GM12874 (cell line): Measurements from ENCODE around the gene LLPH.

Source experiments
- TF ChIP-seq, protein P1 (sequence below): IDR thresholded peaks from 2 replicates; pipeline ENCODE4 v1.5.1; 2011; ENCODE audit warnings: low read depth, mild to moderate bottlenecking, control low read depth, low read length, moderate library complexity; ENCODE audit not compliant: insufficient read depth

LLPH gene

GRCh38 chr12:66165141-66165540 lies 34.6 kb upstream of the LLPH start:
- TF ChIP-seq, protein P1, sequence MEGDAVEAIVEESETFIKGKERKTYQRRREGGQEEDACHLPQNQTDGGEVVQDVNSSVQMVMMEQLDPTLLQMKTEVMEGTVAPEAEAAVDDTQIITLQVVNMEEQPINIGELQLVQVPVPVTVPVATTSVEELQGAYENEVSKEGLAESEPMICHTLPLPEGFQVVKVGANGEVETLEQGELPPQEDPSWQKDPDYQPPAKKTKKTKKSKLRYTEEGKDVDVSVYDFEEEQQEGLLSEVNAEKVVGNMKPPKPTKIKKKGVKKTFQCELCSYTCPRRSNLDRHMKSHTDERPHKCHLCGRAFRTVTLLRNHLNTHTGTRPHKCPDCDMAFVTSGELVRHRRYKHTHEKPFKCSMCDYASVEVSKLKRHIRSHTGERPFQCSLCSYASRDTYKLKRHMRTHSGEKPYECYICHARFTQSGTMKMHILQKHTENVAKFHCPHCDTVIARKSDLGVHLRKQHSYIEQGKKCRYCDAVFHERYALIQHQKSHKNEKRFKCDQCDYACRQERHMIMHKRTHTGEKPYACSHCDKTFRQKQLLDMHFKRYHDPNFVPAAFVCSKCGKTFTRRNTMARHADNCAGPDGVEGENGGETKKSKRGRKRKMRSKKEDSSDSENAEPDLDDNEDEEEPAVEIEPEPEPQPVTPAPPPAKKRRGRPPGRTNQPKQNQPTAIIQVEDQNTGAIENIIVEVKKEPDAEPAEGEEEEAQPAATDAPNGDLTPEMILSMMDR: no peak

- TF ChIP-seq, protein P1: no peak
These were observed 33.8 kb upstream of the LLPH start for GRCh38 chr12:66164349-66164821.

DNA sequence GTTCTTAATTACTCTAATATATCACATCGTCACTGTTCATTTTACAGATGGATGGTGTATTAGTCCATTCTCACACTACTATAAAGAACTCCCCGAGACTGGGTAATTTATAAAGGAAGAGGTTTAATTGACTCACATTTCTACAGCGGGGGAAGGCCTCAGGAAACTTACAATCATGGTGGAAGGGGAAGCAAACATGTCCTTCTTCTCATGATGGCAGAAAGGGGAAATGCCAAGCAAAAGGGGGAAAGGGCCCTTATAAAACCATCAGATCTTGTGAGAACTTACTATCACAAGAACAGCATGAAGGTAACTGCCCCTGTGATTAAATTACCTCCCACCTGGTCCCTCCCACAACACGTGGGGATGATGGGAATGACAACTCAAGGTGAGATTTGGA lies 32.7 kb upstream of the LLPH start:
- TF ChIP-seq, protein P1: no peak

- TF ChIP-seq, protein P1: no peak
These were observed 32.2 kb upstream of the LLPH start for GRCh38 chr12:66162701-66163100.

DNA sequence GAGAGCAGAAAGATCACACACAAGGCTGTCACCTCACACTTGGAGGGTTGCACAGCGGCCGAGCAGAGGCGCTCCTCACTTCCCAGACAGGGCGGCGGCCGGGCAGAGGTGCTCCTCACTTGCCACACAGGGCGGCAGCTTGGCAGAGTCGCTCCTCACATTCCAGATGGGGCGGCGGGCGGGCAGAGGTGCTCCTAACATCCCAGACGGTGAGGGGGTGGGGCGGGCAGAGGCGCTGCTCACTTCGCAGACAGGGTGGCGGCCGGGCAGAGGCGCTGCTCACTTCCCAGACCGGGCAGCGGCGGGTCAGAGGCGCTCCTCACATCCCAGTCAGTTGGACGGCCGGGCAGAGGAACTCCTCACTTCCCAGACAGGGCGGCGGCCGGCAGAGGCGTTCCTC lies 30.2 kb upstream of the LLPH start:
- TF ChIP-seq, protein P1: no peak

DNA sequence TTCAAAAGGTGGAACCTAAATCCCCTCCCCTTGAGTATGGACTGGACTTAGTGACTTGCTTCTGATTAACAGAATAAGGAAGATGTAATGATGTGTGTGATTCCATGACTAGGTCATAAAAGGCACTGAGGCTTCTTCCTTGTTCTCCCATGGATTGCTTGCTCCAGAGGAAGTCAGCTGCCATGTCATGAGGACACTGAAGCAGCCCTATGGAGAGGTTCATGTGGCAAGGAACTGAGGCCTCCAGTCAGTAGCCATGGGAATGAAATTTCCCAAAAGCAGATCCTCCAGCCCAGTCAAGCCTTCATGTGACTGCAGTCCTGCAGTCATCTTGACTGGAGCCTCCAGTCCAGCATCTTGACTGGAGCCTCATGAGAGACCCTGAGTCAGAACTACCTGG lies 28.6 kb upstream of the LLPH start:
- TF ChIP-seq, protein P1: no peak

GRCh38 chr12:66156654-66157053 lies 26.1 kb upstream of the LLPH start:
- TF ChIP-seq, protein P1: no peak

DNA sequence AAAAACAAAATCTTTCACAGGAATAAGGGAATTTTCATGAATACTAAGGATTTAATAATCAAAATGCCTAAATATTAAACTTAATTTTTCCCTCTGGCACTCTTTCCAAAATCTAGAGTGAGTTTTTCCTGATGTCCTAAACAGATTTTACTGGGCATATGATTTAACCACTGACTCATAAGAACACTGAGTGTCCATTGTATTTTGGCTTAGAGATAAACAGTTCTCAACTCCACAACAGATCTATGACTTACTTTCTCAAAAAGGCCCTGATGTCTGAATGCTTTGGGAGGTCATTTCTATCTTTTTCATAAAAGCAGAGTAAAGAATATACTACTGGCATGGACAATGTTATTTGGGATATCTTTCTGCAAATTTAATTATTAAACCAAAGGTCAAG lies 24.2 kb upstream of the LLPH start:
- TF ChIP-seq, protein P1: no peak
